Stimulated activated CD8-positive, alpha-beta memory T cell treated with anti-CD3 and anti-CD28 coated beads, Interleukin-12 subunit alpha, Interleukin-12 subunit beta, amount 100 ng/mL, for 24 hours (primary cell): ENCODE results near the gene MORN4.
"Not testable (repeated sequence)": the region's sequence is repeated elsewhere in the genome, so short reads cannot be mapped to it uniquely, and the experiment has no call there.

Experiments used
- DNase-seq: peaks from one replicate; pipeline ENCODE4 v3.0.0-alpha.2; 2020; ENCODE audit errors: extremely low read depth

The MORN4 gene

DNA sequence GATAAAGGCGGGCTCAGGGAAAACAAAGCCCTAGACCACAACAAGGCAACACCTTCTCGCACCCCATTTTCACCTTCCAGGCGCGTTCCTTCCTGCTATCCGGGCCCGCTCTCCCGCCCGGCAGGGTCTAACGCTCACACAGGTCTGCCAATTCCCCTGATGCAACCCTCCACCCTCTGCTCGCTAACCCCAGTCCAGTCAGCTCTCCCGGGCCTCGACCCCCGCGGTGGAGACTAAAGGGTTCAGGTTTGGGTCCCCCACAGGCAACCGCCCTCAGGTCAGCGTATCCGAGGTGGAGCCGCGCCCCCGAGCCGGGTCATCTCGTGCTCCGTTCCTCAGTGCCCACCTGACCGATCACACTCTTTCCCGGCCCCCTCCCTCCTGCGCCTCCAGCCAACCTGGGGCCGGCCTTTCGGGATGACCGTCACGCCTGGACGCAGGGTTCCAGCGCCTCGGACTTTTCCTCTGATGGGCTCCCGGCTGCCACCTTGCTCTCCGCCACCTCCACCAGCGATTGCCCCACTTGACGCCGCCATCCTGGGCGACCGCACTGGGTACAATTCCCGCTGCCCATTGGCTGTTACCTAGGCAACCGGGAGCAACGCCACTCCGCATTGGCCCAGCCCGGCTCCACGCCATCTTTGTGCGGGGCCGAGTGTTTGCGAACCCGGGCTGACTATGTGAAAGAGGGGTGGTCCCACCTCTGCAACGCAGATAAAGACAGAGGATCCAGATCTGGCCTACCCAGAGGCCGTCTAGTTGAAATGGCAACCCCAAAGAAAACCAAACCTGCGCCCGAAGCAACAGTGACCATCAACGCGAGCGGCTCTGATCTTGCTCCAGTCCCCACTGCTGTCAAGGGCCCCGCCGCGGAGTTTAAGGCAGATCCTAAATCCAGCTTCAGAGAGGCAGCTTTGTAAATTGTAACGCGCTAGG, at the start of gene MORN4:
Gene MORN4 (minus strand): TSS at position 552 of the 936 bp plus-strand sequence. CDS start 13,847 bp downstream, outside the sequence.
- peak; percentile 79 for DNase-seq

GRCh38 chr10:97682042-97682441, 48.7 kb upstream of the MORN4 start:
- DNase-seq: no peak

DNA sequence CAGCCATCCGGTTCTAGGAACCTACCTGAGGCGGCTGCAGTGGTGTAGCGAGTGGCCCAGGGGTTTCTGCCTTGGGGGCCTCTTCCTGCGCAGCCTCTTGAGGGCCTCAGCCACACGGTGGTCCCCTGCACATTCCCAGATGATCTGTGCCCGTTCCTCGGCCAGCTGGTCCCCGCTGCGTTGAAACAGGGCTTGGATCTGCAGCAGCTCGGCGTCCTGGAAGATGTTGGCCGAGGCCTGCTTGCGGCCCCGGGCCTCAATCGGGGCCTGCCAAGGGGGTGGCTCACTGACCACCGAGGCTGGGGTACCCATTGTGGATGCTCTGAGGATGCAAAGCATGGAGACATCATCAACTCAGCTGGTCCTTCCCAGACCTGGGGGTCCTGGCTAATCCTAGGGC, 46.3 kb upstream of the MORN4 start:
- DNase-seq: no peak

DNA sequence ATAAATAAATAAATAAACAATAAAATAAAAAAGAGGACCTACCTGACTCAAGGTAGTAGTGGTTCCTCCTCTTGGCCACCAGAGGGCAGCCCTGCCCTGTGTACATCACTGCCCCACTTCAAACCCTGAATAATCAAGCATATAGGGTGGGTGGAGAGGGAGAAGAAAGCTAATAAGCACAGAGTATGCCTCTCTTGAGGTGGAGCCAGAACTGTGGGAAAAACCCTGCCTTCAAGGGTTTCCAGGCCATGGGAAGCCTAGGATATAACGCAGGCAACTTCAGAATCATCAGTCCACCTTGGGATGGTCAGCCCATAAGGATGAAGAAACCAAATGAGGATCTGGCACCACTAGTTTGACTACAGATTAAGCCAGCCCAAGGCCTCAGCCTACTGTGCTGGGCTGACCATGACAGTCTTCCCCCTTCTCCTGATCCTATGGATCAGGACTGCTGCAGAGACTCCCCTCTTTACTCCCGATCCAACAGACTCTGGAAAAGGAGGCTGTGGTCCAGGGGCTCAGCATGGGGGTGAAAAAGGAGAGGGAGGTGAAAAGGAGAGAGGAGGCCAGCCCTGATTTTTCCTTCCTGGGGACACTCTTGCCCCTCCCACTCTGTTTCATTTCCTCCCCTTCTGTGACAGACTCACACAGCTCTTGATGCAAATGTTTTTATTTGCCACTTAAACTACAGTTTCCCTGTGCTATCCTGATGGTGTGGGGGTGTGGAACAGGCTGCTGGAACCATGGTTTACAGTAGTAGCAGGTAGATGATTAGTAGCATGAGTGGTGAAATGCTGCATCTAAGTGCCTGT, 43.7 kb upstream of the MORN4 start:
- DNase-seq: no peak

DNA sequence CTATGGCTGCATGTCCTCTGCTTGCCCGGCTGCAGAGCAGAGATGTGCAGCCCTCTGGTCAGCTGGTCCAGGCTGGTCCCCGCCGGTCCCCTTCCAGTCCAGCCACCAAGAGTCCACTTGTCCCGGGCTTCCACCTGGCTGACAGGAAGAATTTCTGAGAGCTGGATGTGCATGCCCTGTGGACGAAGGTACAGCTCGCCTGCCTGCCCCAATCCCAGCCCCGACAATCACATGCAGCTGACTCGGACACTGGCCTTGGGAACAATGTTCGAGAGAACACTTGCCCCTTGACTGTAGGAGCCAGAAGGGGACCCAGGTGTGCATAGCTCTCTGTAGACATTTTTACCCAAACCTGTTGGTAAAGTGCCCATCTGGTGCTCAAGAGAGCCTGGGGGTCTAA, 41.9 kb upstream of the MORN4 start:
- DNase-seq: no peak

- no peak for DNase-seq
Measured at GRCh38 chr10:97673736-97674525, 40.6 kb upstream of the MORN4 start.

- no peak for DNase-seq
Measured at GRCh38 chr10:97669571-97669970, 36.3 kb upstream of the MORN4 start.

DNA sequence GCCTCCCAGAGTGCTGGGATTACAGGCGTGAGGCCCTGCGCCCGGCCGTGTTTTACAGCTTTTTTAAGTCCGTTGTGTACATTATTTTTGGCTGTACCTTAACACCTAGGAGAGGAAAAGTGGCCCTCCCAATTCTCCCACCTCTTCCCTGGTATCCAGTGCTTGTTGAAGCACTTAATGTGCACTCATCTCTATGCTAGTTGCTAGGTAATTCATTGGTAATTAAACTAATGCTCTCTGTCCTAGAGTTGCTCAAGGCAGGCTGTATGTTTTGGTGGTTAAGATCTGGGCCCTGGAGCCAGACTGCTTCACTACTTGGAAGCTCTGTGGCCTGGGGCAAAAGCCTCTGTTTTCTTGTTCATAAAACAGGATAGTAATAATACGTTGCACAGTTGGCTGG, 34.2 kb upstream of the MORN4 start:
- DNase-seq: no peak

- no peak for DNase-seq
Measured at GRCh38 chr10:97666992-97667391, 33.7 kb upstream of the MORN4 start.

DNA sequence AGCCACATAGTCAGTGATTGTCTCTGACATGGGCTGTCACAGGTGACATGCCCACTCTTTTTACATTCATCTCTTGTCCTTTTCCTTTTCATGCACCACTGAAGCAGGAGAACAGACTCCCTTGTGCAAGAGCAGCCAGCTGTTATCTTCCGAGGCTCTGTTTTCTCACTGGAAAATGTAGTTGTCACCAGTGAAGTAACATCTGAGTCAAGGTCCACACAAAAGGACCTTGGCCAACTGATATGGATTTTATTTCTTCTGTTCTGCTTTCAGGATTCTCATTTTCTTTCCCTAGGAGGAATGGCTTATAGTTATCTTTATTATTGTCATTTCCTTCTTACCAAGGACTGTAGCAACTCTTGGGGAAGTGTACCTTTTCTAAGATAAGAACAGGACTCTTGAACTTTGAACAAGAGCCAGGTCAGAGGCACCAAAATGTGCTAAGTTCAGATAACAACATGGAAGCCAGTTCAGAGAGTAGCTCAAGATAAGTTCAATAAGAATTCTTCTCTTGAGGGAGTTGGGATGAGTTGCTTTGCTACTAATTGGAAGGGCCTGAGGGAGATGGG, 31.1 kb upstream of the MORN4 start:
- DNase-seq: no peak

GRCh38 chr10:97659589-97659988, 26.3 kb upstream of the MORN4 start:
- DNase-seq: no peak

GRCh38 chr10:97656777-97657176, 23.5 kb upstream of the MORN4 start:
- DNase-seq: no peak

DNA sequence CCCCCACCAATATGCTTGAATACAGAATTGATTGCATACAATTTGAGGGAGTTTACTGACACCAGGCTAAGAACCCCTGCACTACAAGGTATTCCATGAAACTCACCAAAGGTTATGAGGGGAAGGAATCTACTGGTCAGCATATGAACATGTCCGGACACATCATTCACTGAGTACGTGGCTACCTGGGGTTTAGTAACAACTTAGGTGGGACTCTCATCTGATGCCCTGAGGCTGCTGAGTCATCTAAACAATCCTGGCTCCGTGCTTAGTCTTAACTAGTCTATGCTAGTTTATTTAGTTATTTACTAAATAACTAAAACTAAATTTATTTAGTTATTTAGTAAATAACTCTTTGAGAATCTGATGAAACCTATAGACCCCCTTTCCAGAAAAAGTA, 18.5 kb upstream of the MORN4 start:
- no peak for DNase-seq

DNA sequence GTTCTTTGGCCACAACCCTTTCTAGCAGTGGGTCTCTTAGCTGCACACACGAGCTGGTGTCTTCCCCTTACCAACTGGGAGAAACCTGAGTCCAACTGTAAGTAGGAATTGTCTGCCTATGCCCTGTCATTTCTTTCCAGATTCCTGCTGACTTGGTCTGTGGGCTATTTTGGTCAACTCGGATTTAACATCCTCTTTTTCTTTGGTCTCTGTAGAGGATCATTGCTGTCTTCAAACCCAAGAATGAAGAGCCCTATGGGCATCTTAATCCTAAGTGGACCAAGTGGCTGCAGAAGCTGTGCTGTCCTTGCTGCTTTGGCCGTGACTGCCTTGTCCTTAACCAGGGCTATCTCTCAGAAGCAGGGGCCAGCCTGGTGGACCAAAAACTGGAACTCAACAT, 17.4 kb upstream of the MORN4 start:
- no peak for DNase-seq

- DNase-seq: not testable (repeated sequence)
Measured at GRCh38 chr10:97649405-97649750, 16.1 kb upstream of the MORN4 start.

- no peak for DNase-seq
Measured at GRCh38 chr10:97648562-97649404, 15.5 kb upstream of the MORN4 start.

- DNase-seq: no peak
Measured at GRCh38 chr10:97647556-97647955, 14.3 kb upstream of the MORN4 start.

DNA sequence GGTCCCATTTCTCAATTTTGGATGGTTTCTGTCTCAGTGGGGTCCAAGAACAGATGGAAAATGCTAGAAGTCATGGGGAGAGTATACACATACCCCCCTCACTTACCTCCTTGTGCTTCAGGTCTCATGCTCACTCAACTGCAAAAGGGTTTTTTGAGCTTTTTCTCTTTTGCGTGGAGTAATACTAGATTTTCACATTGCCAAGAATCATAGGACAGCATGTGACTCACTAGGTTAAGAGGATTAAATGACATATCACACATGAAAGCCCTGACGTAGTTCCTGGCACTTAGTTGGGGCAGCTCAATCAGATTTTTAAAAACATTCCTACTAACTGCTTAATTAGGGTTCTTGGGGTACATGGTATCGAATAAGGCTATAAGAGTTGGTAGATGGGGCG, 11.6 kb upstream of the MORN4 start:
- no peak for DNase-seq

DNA sequence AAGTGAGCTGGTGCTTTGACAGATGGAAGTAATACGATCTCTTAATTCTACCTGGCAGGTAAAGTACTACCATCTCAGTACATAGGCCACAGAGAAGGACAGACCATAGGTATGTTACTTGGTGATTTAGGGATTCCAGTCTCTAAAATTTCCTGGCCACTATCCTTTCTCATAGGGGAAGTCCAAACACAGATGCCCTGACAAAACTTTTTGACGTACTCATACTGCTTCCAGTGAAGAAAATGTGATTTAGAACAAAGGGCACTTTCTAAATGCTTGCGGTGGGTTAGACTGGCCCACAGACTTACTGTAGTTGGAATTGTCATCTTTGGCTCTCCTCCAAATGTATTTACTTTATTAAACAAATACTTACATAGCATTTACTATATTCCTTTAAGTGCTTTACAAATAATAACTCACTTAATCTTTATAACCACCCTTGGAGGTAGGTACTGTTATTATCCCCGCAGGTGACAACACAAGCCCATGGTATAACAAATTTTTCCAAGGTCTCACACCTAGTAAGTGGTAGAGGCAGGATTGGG, 10.2 kb upstream of the MORN4 start:
- no peak for DNase-seq

GRCh38 chr10:97642471-97643159, 9.3 kb upstream of the MORN4 start:
- DNase-seq: not testable (repeated sequence)
